Measurements from ENCODE around the gene TAX1BP1. TPM values are rescaled to one million over a fixed set of nuclear protein-coding genes. Genes with fewer than 3 reads are reported as not detected.
A peak's percentile ranks its signal among the peaks of the same experiment; 100 is the strongest.

TAX1BP1 gene
- total RNA-seq, 6 donors from 2014 or later = 66.8 to 175 (median 100) TPM

DNA sequence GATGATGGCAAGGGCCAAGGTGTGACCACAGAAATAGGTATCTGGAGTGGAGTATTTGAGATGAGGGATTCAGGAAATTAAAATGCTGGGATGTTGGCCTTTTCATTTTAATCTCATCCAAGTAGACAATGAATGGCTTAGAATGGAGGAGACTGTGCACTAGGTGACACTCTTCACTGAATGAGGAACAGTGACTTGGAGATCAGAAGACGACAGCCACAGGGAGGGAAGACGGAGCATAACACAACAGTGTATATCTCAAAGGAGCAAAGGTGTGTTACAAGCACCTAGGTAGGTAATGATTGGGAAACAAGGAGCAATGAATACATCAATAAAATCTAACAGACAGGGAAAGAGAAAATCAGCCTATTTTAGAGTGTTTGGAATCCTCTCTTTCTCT is 4.1 kb upstream of the TAX1BP1 start:
- 93 to 100% methylated on average over 2 of the region's 2 CpGs for WGBS, 2 donors
- H3K4me1 ChIP-seq = peaks cover 13 to 28% (median 16%) of the 10 kb centered on the region in 4 donors
- H3K4me3 ChIP-seq = no peak overlapping the region
- no peaks in the 10 kb centered on the region for H3K36me3 ChIP-seq
- peak overlapping the region in 2 of 4 donors; percentile 11 to 72 for H3K27ac ChIP-seq
- DNase-seq = no peak
- no peaks in the 10 kb centered on the region for H3K27me3 ChIP-seq
- TF ChIP-seq CTCF (IDR thresholded peaks at IDR 0.05) (no peak), POLR2A (IDR thresholded peaks at IDR 0.05) (no peak), EP300 (IDR thresholded peaks at IDR 0.05) (no peak), POLR2AphosphoS5 (IDR thresholded peaks at IDR 0.05) (no peak)
- no peak for ATAC-seq (ENCODE audit: low FRiP score in 2 of 2)
- H3K9me3 ChIP-seq = no peaks in the 10 kb centered on the region

DNA sequence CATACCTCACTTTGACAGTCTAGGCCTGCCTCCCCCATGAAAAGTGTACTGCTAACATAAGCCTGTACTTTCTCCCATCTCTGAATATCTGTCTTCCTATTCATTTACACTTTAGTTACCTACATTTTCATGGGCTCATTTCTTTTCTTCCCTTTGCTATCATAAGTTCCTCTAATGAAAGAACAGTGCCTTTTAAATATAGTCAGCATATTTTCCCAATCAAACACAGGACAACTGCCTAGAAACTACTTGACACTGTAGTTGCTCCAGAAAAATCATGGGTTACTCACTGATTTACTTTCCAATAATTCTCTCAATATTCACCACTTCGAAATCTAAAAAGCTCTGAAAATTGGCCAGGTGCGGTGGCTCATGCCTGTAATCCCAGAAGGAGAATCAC is 2.8 kb upstream of the TAX1BP1 start:
- H3K27me3 ChIP-seq = no peaks in the 10 kb centered on the region
- H3K36me3 ChIP-seq = no peaks in the 10 kb centered on the region
- peaks cover 17 to 42% (median 26%) of the 10 kb centered on the region in 4 donors for H3K4me1 ChIP-seq
- 88 to 93% methylated on average over 2 of the region's 2 CpGs for WGBS, 2 donors
- ATAC-seq (ENCODE audit: low FRiP score in 2 of 2) (no peak), DNase-seq (no peak)
- H3K4me3 ChIP-seq = no peak overlapping the region
- peak overlapping the region in 1 of 4 donors; percentile 14 for H3K27ac ChIP-seq
- no peaks in the 10 kb centered on the region for H3K9me3 ChIP-seq
- no peak for TF ChIP-seq CTCF (IDR thresholded peaks at IDR 0.05)
- TF ChIP-seq POLR2AphosphoS5 (IDR thresholded peaks at IDR 0.05) = no peak
- TF ChIP-seq POLR2A (IDR thresholded peaks at IDR 0.05) = no peak

GRCh38 chr7:27737616-27738015 is 2.3 kb upstream of the TAX1BP1 start:
- DNase-seq = no peak
- WGBS, 2 donors = 71 to 93% methylated on average over 2 of the region's 2 CpGs
- TF ChIP-seq POLR2AphosphoS5 (IDR thresholded peaks at IDR 0.05) = no peak
- TF ChIP-seq POLR2A (IDR thresholded peaks at IDR 0.05) = no peak
- TF ChIP-seq EP300 (IDR thresholded peaks at IDR 0.05) = no peak
- no peak for TF ChIP-seq CTCF (IDR thresholded peaks at IDR 0.05)

DNA sequence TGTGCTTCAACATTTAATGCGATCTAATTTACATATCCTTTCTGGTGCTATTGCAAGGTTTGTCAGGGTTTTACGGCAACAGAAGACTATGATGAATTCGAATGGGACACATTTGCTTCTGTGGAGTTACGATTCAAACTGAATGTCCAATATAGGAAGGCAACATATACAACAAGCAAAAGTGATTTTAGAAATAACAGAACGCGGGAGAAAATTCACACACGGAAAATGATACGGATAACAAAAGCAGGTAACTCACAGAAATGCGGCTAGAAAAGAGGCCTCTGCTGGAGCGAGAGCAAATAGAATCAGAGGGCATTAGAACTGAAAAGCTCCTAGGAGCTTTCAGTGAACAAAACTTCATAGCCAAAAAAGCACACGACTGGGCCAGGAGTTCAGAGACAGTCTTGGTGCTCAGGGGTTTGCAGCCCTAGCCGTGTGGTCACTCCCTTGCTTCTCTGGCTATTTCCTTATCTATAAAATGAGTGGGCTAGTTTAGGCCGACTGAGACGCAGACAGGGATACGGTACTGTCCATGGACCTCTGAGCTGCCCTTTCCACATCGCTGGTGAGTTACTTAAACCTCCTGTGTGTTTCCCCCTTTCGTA is 557 bp upstream of the TAX1BP1 start:
- DNase-seq (peak in 1 of 2 donors; percentile 28), ATAC-seq (ENCODE audit: low FRiP score in 2 of 2) (peak; percentile 71 to 77)
- peaks cover 27 to 51% (median 31%) of the 10 kb centered on the region in 4 donors for H3K4me1 ChIP-seq
- peak overlapping the region; percentile 71 to 85 (median 72) for H3K4me3 ChIP-seq
- no peak for TF ChIP-seq POLR2A (IDR thresholded peaks at IDR 0.05)
- TF ChIP-seq CTCF (IDR thresholded peaks at IDR 0.05) = no peak
- no peak for TF ChIP-seq EP300 (IDR thresholded peaks at IDR 0.05)
- TF ChIP-seq POLR2AphosphoS5 (IDR thresholded peaks at IDR 0.05) = no peak
- no peaks in the 10 kb centered on the region for H3K36me3 ChIP-seq
- H3K27ac ChIP-seq = peak overlapping the region; percentile 95 to 99 (median 98)
- H3K9me3 ChIP-seq = no peaks in the 10 kb centered on the region
- no peaks in the 10 kb centered on the region for H3K27me3 ChIP-seq
- 4% methylated on average over 16 to 17 of the region's 17 CpGs for WGBS, 2 donors

More at GRCh38 chr7:27737616-27738015, 2.3 kb upstream of the TAX1BP1 start:
- Histone ChIP-seq H3K4me1 (peaks cover 20 to 46% (median 30%) of the 10 kb centered on the region in 4 donors), H3K4me3 (no peak overlapping the region), H3K27ac (peak overlapping the region in 1 of 4 donors; percentile 14), H3K27me3 (no peaks in the 10 kb centered on the region), H3K36me3 (no peaks in the 10 kb centered on the region), H3K9me3 (no peaks in the 10 kb centered on the region)
- no peak for ATAC-seq (ENCODE audit: low FRiP score in 2 of 2)
